ENCODE data around the gene ELL.

- no peak for TF ChIP-seq CTCF (IDR thresholded peaks at IDR 0.05)
- no peak for TF ChIP-seq ATF1 (CRISPR knock-in tag; IDR thresholded peaks at IDR 0.05)
- TF ChIP-seq USF2 (CRISPR knock-in tag; IDR thresholded peaks at IDR 0.05) = no peak
- TF ChIP-seq ESRRA (CRISPR knock-in tag; IDR thresholded peaks at IDR 0.05; ENCODE audit: borderline replicate concordance) = no peak
- no peak for TF ChIP-seq MAX (CRISPR knock-in tag; IDR thresholded peaks at IDR 0.05)
Observed at GRCh38 chr19:18427743-18428113, 94.1 kb downstream of the ELL start.
